Measurements from ENCODE around the gene METRNL.
"Not testable (repeated sequence)": the region's sequence is repeated elsewhere in the genome, so short reads cannot be mapped to it uniquely, and the experiment has no call there.

Gene METRNL

GRCh38 chr17:83052241-83052564 is 27.2 kb upstream of the METRNL start:
- DNase-seq (ENCODE audit: low spot score): no peak

GRCh38 chr17:83053021-83053681 is 26.3 kb upstream of the METRNL start:
- no peak for DNase-seq (ENCODE audit: low spot score)

DNA sequence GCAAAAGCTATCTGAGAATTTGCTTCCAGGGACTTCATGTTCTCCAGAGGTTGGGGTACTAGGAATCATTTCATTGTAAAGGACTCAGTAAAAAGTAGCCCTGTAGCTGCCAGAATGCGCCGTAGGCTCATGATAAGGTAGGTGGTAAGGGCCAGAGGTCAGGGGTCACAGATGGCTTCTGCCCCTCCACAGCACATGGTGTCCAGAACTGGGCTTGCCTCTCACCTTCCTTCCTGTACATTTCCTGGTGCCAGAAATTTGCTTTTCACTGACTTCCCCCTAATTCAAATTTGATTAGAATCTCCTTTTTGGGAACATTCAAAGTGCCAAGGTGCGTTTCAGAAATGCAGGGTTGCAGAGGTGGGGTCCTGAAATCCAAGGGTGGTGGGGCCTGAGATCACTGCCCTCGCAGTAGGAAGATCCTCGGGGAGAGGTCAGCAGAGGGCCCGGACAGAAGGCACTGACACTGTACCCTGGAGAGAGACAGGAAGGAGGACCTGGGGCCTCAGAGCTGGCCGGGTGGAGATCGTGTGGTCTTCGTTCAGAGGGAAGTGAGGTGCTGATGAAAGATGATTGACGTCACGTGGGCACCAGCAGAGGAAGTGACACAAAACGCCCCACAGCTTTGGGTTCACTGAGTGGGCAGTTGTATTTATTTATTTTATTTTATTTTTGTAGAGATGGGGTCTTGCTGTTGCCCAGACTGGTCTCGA is 25.5 kb upstream of the METRNL start:
- DNase-seq (ENCODE audit: low spot score): no peak

DNA sequence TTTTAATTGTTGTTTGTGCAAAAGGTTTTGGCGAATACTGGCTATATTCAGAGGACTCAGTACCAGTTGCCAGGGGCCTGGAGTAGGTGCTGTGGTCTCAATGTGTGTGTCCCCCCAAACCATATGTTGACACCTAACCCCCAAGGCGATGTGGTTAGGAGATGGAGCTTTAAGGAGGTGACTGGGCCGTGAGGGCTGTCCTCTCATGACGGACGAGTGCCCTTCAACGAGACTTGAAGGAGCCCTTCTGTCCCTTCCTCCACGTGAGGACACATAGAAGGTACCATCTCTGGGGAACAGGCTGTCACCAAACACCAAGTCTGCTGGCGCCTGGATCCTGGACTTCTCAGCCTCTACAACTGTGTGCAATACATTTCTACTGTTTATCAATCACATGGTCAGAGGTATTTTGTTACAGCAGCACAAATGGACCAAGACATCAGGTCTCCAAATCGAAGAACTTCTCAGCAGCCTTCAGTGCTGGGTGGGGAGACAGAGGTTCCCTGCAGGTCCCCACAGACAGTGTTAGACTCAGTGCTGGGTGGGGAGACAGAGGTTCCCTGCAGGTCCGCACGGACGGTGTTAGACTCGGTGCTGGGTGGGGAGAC is 24.8 kb upstream of the METRNL start:
- no peak for DNase-seq (ENCODE audit: low spot score)

DNA sequence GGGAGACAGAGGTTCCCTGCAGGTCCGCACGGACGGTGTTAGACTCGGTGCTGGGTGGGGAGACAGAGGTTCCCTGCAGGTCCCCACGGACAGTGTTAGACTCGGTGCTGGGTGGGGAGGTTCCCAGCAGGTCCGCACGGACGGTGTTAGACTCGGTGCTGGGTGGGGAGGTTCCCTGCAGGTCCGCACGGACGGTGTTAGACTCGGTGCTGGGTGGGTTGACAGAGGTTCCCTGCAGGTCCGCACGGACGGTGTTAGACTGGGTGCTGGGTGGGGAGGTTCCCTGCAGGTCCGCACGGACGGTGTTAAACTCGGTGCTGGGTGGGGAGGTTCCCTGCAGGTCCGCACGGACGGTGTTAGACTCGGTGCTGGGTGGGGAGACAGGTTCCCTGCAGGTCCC is 24.2 kb upstream of the METRNL start:
- not testable (repeated sequence) for DNase-seq (ENCODE audit: low spot score)

- DNase-seq (ENCODE audit: low spot score): peak; percentile 65
Measured at GRCh38 chr17:83055911-83056582, 23.4 kb upstream of the METRNL start.

- DNase-seq (ENCODE audit: low spot score): no peak
Measured at GRCh38 chr17:83056583-83057396, 22.6 kb upstream of the METRNL start.

- DNase-seq (ENCODE audit: low spot score): no peak
Measured at GRCh38 chr17:83057397-83057761, 22.0 kb upstream of the METRNL start.

DNA sequence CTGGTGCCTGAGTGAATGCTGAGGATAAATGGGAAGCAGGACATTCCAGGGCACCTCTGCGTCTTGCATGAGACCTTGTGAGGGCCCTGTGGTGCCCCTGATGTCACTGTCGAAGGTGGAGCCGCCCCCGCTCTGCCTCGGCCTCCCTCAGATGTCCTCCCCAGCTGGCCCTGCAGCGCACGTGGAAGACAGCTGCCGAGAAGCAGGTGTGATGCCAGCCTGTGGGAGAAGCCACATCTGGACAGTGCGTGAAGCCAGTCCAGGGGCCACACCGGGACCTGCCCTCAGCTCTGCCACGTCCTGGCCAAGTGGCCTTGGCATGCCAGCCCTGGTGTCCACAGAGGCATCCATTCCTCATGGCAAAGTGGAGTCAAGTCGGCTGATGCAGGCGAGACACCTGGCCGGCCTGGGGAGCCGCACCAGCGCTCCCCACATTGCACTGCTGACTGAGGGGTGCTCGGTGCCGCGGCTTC is 21.6 kb upstream of the METRNL start:
- no peak for DNase-seq (ENCODE audit: low spot score)

DNA sequence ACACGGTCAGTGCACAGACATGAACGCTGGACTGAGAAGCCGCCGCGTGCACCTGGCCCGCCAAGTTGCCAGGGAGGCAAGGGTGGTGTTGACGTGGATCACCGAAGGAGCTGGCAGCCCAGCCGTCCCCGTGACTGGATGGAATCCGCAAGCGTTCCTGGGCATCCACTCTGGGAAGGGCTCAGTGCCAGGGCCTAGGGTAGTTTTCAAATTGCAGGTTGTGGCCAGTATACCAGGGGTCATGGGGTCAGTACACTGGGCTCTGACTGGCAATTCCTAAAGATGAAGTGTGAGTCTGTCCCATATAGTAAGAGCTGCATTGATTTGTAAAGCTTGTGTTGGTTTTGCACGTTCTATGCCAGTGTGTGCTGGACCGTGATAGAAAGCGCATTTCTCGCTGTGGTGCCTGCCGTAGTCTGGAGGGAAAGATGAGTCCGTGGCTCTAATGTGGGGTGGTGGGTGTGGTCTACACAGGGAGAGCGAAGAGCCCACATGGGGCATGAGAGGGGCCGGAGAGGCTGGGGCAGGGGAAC is 21.1 kb upstream of the METRNL start:
- DNase-seq (ENCODE audit: low spot score): no peak

DNA sequence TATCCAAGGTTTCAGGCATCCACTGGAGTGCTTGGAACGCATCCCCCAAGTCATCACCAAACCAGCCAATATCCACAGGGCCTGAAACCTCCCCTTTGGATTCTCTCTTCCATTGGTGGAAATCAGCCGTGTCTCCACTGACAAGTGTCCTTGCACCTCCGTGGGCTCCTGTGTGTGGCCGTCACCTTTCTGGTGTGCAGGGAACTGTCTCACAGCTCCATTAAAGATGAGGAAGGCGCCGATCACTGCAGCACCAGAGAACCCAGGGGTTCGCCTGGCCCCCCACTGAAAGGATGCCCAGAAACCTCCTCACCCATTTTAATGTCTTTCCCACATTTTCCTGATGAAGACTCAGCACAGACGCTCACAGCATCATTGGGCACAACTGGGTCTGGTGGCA is 17.8 kb upstream of the METRNL start:
- no peak for DNase-seq (ENCODE audit: low spot score)

DNA sequence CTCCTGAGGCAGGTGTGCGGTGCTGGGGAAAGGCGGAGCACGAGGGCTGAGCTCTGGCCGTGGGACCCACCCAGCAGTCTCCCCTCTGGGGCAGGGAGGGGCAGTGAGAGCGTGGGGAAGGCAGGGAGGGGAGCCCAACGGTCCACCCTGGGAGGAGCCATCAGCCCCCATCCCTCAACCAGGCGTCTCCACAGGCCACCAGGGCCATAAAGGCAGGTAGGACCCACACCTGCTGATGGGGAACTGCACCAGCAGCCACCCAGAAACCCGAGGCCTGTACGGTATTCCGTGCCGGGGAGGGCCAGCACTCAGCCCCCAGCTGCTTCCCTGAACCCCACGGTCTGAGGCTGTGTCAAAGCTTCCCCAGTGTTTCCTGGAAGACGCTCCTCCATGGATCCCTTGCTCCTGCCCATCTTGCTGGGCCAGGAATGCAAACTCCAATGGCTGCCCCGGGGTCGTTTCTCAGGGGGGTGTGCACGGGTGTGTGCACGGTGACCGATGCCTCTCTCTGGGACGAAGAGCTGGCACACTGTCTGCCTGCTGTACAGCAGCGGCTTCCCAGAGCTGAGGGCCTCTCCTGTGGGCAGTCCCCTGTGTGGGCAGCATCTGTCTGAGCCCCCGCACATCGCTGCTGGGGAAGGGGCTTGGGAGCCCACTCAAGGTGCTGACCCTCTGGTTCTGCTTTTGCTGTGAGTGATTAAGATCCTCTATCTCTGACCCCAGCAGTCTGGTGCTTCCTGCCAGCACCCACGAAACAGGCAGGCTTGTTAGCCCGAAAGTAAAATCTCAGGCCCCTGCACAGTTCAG is 17.2 kb upstream of the METRNL start:
- DNase-seq (ENCODE audit: low spot score): no peak

DNA sequence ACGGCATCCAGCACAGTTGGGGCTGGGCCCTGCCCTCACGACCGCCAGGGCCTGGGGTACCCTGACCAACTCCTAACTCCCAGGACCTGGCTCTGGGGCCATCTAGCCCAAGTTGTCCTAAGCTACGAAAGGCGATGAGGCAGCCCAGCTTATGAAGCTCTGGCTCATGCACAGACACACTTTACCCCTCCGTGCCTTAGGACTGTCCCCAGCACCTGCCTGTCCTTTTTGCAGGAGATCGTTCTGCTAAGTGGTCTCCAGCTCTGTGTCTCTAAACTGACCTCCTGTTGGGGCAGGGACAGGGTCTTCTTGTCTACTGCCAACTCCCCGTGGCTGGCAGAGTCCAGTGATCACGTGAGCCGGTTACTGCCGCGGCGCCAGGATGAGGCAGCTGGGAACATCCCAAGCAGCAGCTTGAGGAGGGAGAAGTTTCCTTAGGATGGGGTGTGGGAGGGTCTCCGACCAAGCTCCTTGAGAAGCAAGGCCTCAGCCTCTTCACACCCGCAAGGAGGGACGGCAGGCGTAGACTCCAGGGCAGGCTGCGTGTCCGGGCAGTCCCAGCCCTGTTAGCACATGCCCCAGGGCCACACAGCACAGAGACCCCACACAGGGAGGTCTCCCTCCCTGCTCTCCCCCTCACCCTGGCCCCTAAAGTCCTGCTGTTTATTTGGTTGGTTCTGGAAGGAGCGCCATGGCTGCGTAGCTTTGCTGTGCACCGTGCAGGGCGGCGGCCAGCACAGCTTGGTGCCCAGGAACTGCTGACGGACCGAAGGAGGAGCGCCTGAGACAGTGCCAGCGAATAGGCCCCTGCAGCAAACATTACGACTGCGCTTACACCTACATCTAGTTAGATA is 16.4 kb upstream of the METRNL start:
- DNase-seq (ENCODE audit: low spot score): no peak

GRCh38 chr17:83064021-83064731 is 15.2 kb upstream of the METRNL start:
- no peak for DNase-seq (ENCODE audit: low spot score)

GRCh38 chr17:83064732-83065659 is 14.4 kb upstream of the METRNL start:
- DNase-seq (ENCODE audit: low spot score): no peak

GRCh38 chr17:83065660-83066542 is 13.5 kb upstream of the METRNL start:
- no peak for DNase-seq (ENCODE audit: low spot score)

GRCh38 chr17:83066543-83066890 is 12.9 kb upstream of the METRNL start:
- DNase-seq (ENCODE audit: low spot score): not testable (repeated sequence)
